Adipose tissue (tissue), 3 donors: Measurements from ENCODE around the gene COL4A5. TPM values are rescaled to one million over a fixed set of nuclear protein-coding genes. Genes with fewer than 3 reads are reported as not detected.

Source experiments
- H3K27ac ChIP-seq: one replicate; pipeline ENCODE4 v1.5.1; 2013; ENCODE audit warnings: low read depth, low read length
- WGBS, 3 donors: extraction: QIAGEN DNeasy Blood & Tissue Kit; methylation state at CpG; one replicate each; pipeline ENCODE4 v1.1.7; 2013; 5-methylcytosine and 5-hydroxymethylcytosine counted together
- polyA plus RNA-seq, 3 donors: library from polyadenylated mRNA; stranded (reverse); fragments of 200-250 nt; gene quantifications; one replicate each; pipeline ENCODE4 v1.2.3, GENCODE V29; 2013
- donor health status: healthy with polysubstance abuse.
- donor health status: Bipolar disorder and iron deficiency.
- donor health status: healthy.

COL4A5 gene
- polyA plus RNA-seq, 3 donors, result 0.43 to 8.1 (median 2.3) TPM

GRCh38 chrX:108732630-108733321, 293.1 kb downstream of the COL4A5 start:
- 6 to 20% (median 8%) methylated on average over 34 to 39 of the region's 39 CpGs for WGBS, 3 donors
- no peak overlapping the region for H3K27ac ChIP-seq

- H3K27ac ChIP-seq, result no peak overlapping the region
- WGBS, 3 donors, result 64 to 72% (median 67%) methylated on average over 5 to 7 of the region's 7 CpGs
Measured at GRCh38 chrX:108734426-108734825, 294.8 kb downstream of the COL4A5 start.

DNA sequence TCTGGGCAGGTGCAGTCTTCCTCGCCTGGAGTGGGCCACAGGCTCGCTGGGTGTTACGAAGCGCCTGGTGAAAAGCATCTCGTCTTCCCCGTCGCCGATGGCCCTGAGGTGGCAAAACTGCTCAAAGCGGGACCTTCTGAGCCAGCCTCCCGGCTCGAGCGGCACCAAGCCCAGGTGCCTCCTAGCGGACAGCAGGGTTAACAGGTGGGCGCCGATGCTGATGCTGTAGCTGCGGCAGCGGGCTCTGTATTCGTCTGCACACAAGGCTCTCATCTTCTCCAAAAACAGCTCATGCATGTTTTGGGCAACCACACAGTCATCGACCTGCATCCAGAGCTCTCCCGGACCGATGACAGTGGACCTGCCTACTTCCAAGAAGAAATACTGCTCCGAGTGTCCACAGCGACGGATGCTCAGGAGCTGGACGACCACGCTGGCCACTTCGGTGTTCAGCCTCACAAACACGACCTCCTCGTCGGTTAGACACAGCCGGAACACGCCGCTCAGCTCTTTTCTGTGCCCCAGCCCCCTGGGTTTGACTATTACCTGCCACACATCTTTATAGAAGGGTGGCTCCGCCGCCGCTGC, 295.5 kb downstream of the COL4A5 start:
- WGBS, 3 donors, result 8 to 33% (median 8%) methylated on average over 31 to 36 of the region's 36 CpGs
- no peak overlapping the region for H3K27ac ChIP-seq

GRCh38 chrX:108735679-108736508, 296.3 kb downstream of the COL4A5 start:
- H3K27ac ChIP-seq, result no peak overlapping the region
- 0 to 27% (median 1%) methylated on average over 53 to 81 of the region's 82 CpGs for WGBS, 3 donors

DNA sequence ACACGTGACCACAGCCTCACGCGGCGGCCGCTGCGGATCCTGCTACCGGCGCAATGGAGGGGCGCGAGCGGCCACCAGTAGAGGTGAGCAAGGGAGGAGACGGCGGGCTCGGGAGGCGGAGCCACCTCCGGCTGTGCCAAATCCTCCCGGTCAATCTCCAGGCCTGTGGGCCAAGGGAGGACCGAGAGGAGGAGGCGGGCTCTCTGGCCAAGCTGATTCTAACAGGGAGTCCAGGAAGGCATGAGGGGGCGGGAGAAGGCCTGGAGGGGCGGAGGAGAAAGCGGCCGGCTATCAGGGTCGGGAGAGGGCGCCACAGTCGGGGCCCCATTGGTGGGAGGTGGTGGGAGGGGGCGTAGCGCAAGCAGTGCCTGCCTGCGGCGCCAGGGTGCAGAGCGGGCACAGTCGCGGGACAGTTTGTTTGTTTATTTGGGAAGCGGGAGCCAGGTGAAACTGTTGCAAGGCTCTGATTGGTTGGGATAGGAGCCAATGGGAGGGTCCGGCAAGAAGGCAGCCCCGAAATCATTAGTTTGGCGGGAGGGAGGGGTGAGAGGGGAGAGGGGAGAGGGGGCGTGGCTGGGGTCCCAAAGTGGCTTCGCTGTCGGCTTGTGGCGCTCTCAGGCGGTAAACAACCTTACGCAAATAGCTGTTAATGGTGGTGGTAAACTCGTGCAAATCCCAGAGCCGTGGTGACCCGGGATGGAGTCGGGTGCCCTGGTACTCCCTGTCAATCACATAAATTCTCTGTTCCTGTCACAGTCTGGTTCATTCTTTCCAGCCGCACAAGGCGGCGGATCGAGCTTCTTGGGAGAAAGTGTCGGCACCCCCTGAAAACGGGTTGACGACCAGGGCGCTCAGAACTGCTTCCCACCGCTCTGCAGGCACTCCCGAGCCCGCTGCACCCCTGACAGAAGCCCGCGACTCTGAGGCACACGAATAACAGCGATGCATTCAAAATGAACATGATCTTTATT, 297.2 kb downstream of the COL4A5 start, which contains the start of gene IRS4:
Gene IRS4 (minus strand): TSS at position 55 of the 971 bp plus-strand sequence.
- H3K27ac ChIP-seq, result no peak within 1 kb of the TSS
- WGBS, 3 donors, result 1 to 26% (median 4%) methylated on average over 34 to 61 of the region's 62 CpGs

GRCh38 chrX:108737754-108738153, 298.1 kb downstream of the COL4A5 start:
- WGBS, 3 donors, result 32 to 37% (median 34%) methylated on average over 5 of the region's 5 CpGs
- H3K27ac ChIP-seq, result no peak overlapping the region

DNA sequence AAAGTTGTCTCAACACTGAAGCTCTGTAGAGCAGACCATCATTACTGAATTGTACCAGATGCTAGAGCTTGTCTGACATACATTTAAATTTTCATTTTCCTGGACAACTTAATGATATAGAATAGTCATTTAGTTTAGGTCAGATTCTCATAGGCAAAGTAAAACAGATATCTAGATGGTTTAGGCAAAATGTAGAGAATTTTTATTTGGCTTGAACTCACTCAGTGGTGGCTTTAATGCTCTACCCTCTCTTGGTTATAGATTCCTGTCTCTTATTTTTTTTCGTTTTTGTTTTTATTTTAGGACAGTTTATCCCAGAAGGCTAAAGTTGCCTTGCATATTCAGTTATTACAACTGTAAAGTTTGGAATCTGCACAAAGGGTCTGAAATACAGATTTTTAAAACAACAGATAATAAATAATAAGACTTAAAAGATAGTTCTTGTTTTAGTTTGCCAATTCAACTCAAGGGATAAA, 300.7 kb downstream of the COL4A5 start:
- WGBS, 3 donors, result 42 to 65% (median 53%) methylated on average over 1 of the region's 1 CpG

More for the DNA sequence above, 300.7 kb downstream of the COL4A5 start:
- no peak overlapping the region for H3K27ac ChIP-seq

Other genes starting within 250 kb of the COL4A5 start
- gene COL4A6, start 1.4 kb upstream of the COL4A5 start, polyA plus RNA-seq, result 1 to 10 TPM in 1 of 3 donors, under 1 TPM in 2; 0.14 to 1.2 (median 0.46) TPM